HepG2 (cell line): ENCODE measurements around the gene ELOVL7. TPM values are rescaled to one million over a fixed set of nuclear protein-coding genes. Genes with fewer than 3 reads are reported as not detected.

ENCODE experiments used
- BCLAF1 ChIP-seq: fragments of 450-650 bp; IDR thresholded peaks from 2 replicates; pipeline ENCODE4 v1.6.1; 2017; ENCODE audit warnings: mild to moderate bottlenecking
- HDAC6 ChIP-seq: fragments of 200-600 bp; sonication (generic); IDR thresholded peaks from 2 replicates; pipeline ENCODE4 v1.7.0; 2017; ENCODE audit warnings: mild to moderate bottlenecking, antibody characterized with exemption, low read length, low read depth
- HMGXB3 ChIP-seq: sonication (generic); formaldehyde crosslinking; IDR thresholded peaks from 2 replicates; pipeline ENCODE4 v1.4.0; 2020; ENCODE audit warnings: missing genetic modification reagents, borderline replicate concordance
- IRF9 ChIP-seq: sonication (generic); formaldehyde crosslinking; IDR thresholded peaks from 2 replicates; pipeline ENCODE4 v1.8.0; 2022; ENCODE audit warnings: missing genetic modification reagents, mild to moderate bottlenecking, borderline replicate concordance
- KDM5B ChIP-seq: sonication (generic); formaldehyde crosslinking; IDR thresholded peaks from 2 replicates; pipeline ENCODE4 v1.4.0; 2020; ENCODE audit warnings: missing genetic modification reagents, mild to moderate bottlenecking, borderline replicate concordance
- LBX2 ChIP-seq: sonication (generic); formaldehyde crosslinking; IDR thresholded peaks from 2 replicates; pipeline ENCODE4 v1.5.0; 2020; ENCODE audit warnings: missing genetic modification reagents, mild to moderate bottlenecking, borderline replicate concordance
- MAZ ChIP-seq, 2 experiments: sonication (generic) in 1 of 2; formaldehyde crosslinking in 1 of 2; IDR thresholded peaks; 2 replicates each; pipeline versions ENCODE4 v1.5.0 to v1.6.1; 2012 to 2020; ENCODE audit warnings: low read depth in 2 of 2, mild to moderate bottlenecking in 2 of 2, borderline replicate concordance in 1 of 2, improper control_type of control experiment in 1 of 2, low read length in 1 of 2, missing genetic modification reagents in 1 of 2, moderate library complexity in 1 of 2
- MIER2 ChIP-seq: IDR thresholded peaks from 2 replicates; pipeline ENCODE4 v1.6.1; 2016; ENCODE audit warnings: missing biosample characterization, missing genetic modification reagents
- POGZ ChIP-seq: sonication (generic); formaldehyde crosslinking; IDR thresholded peaks from 2 replicates; pipeline ENCODE4 v1.4.0; 2020; ENCODE audit warnings: mild to moderate bottlenecking, missing genetic modification reagents
- REL ChIP-seq: sonication (generic); formaldehyde crosslinking; conservative IDR thresholded peaks from 2 replicates; pipeline ENCODE4 v1.8.0; 2022; ENCODE audit warnings: mild to moderate bottlenecking, missing genetic modification reagents, moderate library complexity
- UBTF ChIP-seq: sonication (generic); formaldehyde crosslinking; IDR thresholded peaks from 2 replicates; pipeline ENCODE4 v1.4.0; 2020; ENCODE audit warnings: mild to moderate bottlenecking, missing genetic modification reagents
- ZNF124 ChIP-seq: sonication (generic); formaldehyde crosslinking; IDR thresholded peaks from 2 replicates; pipeline ENCODE4 v1.4.0; 2020; ENCODE audit warnings: missing genetic modification reagents
- ZNF629 ChIP-seq: sonication (generic); formaldehyde crosslinking; conservative IDR thresholded peaks from 2 replicates; pipeline ENCODE4 v1.5.0; 2020; ENCODE audit warnings: missing genetic modification reagents
- ZSCAN31 ChIP-seq: sonication (generic); formaldehyde crosslinking; IDR thresholded peaks from 2 replicates; pipeline ENCODE4 v1.5.0; 2020; ENCODE audit warnings: low read depth, mild to moderate bottlenecking, missing genetic modification reagents
- polyA plus RNA-seq, 8 experiments: library from polyadenylated mRNA; depleted of rRNA in 3 of 8; stranded (reverse) in 7 of 8; unstranded in 1 of 8; fragments of >200 nt; fragmentation: Illumina TruSeq in 4 of 8; extraction: Trizol in 4 of 8; gene quantifications; 2 replicates each; pipeline versions ENCODE4 v1.2.1 to v1.2.3, GENCODE V29; 2011 to 2016; ENCODE audit warnings: low read depth in 4 of 8, missing spikeins in 1 of 8, mixed read lengths in 1 of 8; ENCODE audit not compliant: insufficient read depth in 1 of 8
- total RNA-seq, 5 experiments: library from RNA; depleted of rRNA; stranded (reverse); fragments of >200 nt; fragmentation: Illumina TruSeq; extraction: Trizol; gene quantifications; 2 replicates each; pipeline ENCODE4 v1.2.3, GENCODE V29; 2016; ENCODE audit warnings: low read depth in 1 of 5

The ELOVL7 gene
- total and polyA plus RNA-seq, 2 of the 13 experiments (the other 11 are each of a cell fraction or from before 2014, with no cell fraction given) = 4.5 to 7.3 TPM

DNA sequence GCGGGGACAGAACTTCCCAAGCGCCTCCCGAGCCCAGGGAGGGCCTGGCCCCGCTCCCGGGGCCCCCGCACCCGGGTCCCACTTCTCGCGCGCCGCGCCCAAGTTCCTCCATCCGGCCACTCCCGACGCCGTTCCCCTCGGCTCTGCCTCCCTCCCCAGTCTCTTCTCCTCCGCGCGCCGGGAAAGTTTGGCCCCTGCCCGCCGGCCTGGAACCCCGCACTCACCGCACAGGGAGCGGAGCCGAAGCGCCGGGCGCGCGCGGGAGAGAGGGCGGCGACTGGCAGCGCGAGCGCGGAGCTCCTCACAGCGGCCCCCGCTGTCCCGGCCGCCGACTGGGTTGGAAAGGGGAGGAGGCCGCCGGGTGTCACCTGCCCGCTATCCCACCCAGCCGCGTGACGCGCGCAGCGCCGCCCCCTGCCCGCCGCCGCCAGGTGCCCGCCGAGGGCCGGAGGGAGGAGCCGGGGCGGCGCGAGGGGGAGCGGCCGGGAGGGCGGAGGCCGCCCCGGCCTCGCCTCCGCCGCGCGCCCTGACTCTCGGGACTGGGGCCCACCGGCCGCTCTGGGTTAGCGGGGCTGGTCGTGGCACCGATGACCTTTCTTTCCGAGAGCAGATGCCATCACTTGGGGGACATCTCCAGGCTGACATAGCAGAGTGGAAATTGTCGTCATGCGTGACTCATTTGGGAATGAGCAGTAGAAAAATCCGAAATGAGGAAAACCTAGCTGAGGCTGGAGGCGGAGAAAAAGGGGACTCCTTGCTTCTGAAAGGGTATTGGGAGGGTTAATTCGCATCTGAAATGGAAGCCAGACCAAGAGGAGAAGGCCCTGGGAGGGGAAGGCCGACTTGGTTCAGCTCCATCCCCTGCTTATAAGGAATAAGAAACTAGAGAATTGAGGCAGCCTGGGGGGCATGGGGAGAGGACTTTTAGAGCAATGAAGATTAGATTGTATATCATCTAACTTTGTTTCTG is at the start of gene ELOVL7 (continued):
- TF ChIP-seq HMGXB3 (CRISPR knock-in tag) (no peak), MIER2 (CRISPR knock-in tag) (no peak), KDM5B (CRISPR knock-in tag) (peak; percentile 59; the same call in 1 of the 2 replicates), ZNF124 (no peak), MAZ (IDR thresholded peaks at IDR 0.05; ENCODE audit: borderline replicate concordance, low read depth, low read length) (0 out of 2 replicates have a peak, but pooled peaks have one; percentile 37), MAZ (CRISPR knock-in tag; IDR thresholded peaks at IDR 0.05; ENCODE audit: low read depth) (peak; percentile 81; the same call in 1 of the 2 replicates), BCLAF1 (no peak), ZNF629 (CRISPR knock-in tag) (no peak), UBTF (peak; percentile 88; the same call in 1 of the 2 replicates), LBX2 (CRISPR knock-in tag) (no peak; the same call in 1 of the 2 replicates), ZSCAN31 (CRISPR knock-in tag) (no peak), POGZ (peak; percentile 48; the same call in 1 of the 2 replicates), IRF9 (CRISPR knock-in tag) (0 out of 2 replicates have a peak, but pooled peaks have one; percentile 27), HDAC6 (no peak), REL (CRISPR knock-in tag) (no peak)
